Activated effector memory CD4-positive, alpha-beta T cell treated with Interleukin-2 at 50 U/mL for 16 hours (primary cell): ENCODE results near the gene DRC7.
A peak's percentile ranks its signal among the peaks of the same experiment; 100 is the strongest.
"Not testable (repeated sequence)": the region's sequence is repeated elsewhere in the genome, so short reads cannot be mapped to it uniquely, and the experiment has no call there.

Experiments used
- DNase-seq: peaks from one replicate; pipeline ENCODE4 v3.0.0-alpha.2; 2020

The DRC7 gene

GRCh38 chr16:57697896-57698537, 3.4 kb downstream of the DRC7 start:
- no peak for DNase-seq

DNA sequence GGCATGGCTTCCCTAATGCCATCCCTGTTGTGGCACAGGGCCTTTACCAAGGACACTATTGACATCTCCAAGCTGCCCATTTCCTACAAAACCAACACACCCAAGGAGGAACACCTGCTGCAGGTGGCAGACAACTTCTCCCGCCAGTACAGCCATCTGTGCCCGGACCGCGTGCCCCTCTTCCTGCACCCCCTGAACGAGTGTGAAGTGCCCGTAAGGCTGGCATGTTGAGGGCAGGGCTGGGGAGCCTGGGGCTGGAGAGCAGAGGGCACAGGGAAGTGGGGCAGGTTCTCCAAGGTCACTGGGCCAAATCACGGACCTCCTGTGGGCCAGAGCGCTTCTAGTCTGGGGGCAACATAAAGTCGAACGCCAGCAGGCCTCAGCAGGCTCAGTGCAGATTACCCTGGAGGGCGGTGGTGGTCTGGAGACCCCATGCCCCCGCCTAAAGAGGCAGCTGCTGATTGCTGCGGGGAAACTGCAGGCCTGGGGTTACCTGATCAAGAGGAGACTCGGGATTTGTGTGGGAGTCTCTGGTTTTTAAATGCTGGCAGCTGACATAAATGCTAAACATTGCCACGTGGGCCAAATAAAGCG, 4.3 kb downstream of the DRC7 start:
- no peak for DNase-seq

GRCh38 chr16:57699481-57699880, 4.9 kb downstream of the DRC7 start:
- no peak for DNase-seq

GRCh38 chr16:57699899-57700298, 5.3 kb downstream of the DRC7 start:
- no peak for DNase-seq

DNA sequence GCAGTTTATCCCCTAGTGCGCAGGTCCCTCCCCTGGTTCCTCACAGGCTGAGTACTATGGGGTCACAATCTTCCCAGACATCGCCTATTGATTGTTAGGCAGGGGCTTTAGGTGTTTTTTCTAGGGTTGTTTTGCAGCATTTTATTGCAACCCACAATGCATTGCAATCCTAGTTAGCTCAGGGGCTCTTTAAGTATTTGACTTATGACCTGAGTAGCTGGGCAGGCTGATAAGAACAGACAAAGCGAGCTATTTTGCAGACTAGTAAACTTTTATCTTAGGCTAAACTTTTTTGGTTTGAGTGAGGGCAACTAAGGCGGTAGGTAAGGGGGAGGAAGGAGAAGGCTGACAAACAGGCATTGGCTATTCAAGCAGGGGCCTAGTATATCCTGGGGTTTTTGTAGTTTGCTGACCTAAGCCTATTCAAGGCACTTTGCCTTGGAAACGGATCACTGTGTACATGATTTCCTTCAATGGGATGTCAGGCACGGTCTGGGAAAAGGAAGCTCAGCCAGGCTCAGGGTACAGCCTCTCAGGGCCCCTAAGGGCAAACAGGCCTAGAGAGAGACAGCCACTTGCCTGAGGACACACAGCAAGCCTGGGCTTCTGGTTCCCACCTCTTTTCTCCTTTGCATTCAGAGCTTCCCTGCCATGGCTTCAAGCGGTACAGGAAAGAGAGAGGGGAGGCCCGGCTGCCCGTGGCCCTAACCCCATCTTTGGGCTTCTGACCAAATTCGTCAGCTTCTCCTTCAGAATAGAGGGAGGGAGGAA, 6.4 kb downstream of the DRC7 start:
- DNase-seq, result no peak

DNA sequence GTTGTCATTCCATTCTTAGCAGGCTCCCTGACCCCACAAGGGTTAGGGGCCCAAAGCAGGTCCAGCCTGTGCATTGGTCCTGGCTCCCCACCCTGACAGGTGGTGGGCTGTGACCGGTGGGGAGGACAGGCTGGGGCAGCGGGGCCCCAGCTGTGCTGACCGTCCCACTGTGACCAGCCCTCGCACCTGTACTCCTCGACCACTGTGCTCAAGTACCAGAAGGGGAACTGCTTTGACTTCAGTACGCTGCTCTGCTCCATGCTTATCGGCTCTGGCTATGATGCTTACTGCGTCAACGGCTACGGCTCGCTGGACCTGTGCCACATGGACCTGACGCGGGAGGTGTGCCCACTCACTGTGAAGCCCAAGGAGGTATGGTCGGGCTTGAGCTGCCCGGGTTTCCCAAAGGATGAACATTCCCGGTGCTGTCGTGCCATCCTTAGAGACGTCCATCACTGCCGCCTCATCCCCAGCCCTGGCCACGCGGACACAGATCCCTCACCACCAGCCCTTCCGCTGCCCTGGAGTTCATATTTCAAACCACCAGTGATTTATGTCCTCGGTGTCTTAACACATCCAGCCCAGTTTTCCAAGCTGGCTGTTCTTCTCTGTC, 7.3 kb downstream of the DRC7 start:
- no peak for DNase-seq

DNA sequence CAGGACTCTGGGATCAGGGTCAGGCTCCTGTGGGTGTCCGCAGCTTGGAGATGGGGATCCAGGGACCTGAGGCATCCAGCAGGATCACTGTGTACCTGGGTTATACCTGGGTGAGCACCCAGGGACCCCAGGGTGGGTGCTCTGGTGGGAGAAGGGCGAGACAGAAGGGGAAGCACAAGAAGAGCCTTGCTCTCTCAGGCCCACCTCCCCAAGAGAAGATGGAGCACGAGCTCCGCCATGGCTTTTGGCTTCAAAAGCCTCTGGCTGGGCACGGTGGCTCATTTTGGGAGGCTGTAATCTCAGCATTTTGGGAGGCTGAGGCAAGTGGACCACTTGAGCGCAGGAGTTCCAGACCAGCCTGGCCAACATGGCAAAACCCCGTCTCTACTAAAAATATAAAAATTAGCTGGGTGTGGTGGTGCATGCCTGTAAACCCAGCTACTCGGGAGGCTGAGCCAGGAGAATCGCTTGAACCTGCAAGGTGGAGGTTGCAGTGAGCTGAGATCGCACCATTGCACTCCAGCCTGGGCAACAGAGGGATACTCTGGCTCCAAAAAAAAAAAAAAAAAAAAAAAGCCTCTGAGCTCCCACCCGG, 8.9 kb downstream of the DRC7 start:
- DNase-seq, result no peak

DNA sequence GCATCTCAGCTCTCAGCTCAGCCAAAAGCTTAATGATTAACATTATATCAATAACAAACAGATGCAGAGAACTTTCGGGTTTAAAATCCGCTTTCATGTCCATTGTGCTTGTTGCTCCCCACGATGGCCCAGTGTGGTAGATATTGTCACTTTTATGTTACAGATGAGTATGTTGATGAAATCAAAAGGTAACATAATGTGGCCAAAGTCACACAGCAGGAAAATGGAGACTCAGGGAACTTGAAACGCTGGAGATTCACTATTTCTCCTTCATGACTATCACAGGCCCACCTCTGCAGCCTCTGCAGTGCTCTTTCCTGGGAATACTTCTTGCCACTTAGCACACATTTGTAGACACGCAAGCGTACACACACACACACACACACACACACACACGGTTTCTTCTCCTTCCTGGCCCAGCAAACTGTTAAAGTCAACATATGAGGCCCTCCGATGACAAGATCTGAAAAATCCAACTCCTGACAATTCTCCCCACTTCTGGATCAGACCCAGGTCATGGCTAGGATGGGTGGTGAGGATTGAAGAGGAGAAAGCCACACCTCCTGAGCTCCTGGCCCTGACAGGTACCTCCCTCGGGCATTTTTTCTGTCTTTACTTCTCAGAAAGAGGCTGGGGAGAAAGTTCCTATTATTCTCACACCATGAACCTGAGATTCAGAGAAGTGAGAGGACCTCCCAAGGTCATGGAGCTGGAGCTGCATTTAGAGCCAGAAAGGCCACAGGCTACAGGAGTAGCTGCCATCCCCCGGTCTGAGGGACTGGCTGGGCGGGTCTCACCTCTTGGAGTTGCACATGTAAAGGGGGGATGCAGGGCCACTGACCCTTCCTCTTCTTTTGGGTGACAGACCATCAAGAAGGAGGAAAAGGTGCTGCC, 9.7 kb downstream of the DRC7 start:
- DNase-seq, result no peak

GRCh38 chr16:57704905-57705852, 10.6 kb downstream of the DRC7 start:
- no peak for DNase-seq

GRCh38 chr16:57706717-57707116, 12.1 kb downstream of the DRC7 start:
- DNase-seq, result no peak

- DNase-seq, result no peak
Measured at GRCh38 chr16:57707331-57707730, 12.7 kb downstream of the DRC7 start.

DNA sequence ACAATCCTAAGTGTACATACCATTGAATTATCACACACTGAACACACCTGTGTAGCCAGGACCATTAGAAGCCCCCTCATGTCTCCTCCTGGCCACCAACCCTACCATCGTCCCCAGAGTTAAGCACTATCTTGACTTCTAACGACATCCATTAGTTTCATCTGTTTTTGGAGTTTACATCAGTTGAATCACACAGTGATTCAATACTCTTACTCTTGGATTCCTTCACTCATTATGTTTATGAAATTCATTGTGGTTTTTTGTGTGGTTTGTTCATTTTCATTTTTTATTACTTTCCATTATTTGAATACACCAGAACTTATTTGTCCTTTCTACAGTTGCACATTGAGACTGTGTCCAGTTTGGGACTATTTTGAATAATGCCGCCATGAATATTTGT, 13.6 kb downstream of the DRC7 start:
- no peak for DNase-seq

DNA sequence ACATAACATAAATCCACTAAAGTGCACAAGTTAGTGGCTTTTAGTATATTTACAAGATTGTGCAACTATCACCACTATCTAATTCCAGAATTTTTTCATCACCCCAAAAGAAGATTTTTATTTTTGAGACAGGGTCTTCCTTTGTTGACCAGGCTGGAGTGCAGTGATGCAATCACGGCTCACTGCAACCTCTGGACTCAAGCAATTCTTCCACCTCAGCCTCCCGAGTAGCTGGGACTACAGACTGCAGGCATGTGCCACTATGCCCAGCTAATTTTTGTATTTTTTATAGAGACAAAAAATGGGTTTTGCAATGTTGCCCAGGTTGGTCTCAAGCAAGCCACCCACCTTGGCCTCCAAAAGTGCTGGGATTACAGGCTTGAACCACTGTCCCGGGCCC, 15.1 kb downstream of the DRC7 start:
- DNase-seq, result no peak

DNA sequence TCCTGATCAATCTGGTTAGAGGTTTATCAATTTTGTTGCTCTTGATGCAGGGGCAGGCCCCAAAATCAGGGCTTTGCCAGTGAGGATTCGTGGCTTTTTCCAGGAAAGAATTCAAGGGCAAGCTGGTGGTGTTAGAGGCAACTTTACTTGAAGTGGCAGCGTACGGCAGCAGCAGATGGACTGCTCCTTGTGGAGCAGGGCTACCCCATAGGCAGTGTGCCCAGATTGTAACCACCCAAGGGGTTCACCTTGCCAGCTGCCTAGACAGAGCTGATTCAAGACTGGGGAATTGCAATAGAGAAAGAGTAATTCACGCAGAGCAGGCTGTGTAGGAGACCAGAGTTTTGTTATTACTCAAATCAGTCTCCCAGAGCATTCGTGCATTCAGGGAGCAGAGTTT, 16.7 kb downstream of the DRC7 start:
- no peak for DNase-seq

GRCh38 chr16:57711993-57712392, 17.4 kb downstream of the DRC7 start:
- DNase-seq, result no peak

DNA sequence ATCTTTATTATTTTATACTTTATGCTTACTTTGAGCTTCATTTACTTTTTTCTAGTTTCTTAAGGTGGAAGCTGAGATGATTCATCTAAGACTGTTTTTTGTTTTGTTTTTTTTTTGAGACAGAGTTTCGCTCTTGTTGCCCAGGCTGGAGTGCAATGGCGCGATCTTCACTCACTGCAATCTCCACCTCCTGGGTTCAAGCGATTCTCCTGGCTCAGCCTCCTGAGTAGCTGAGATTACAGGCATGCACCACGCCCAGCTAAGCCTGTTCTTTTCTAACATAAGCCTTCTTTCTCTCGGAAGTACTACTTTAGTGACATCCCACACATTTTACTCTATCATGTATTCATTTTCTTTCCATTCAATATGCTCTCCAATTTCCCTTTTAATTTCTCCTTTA, 18.0 kb downstream of the DRC7 start:
- DNase-seq, result not testable (repeated sequence)

- DNase-seq, result no peak
Measured at GRCh38 chr16:57713596-57713995, 19.0 kb downstream of the DRC7 start.

DNA sequence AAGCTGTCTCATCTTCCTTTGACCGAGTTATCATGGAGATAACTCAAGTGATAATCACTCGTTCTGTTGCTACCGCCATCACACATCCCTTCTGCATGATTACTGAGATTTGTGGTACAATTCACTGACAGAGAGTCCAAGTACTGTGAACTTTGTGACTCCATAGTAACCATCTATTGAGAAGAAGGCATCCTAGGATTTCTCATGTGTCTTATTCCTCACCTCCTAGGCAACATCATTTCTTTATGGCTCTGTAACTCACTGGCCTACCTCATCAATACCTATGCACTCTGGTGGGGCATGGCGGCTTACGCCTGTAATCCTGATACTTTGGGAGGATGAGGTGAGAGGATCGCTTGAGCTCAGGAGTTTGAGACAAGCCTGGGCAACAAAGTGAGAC, 19.4 kb downstream of the DRC7 start:
- no peak for DNase-seq

DNA sequence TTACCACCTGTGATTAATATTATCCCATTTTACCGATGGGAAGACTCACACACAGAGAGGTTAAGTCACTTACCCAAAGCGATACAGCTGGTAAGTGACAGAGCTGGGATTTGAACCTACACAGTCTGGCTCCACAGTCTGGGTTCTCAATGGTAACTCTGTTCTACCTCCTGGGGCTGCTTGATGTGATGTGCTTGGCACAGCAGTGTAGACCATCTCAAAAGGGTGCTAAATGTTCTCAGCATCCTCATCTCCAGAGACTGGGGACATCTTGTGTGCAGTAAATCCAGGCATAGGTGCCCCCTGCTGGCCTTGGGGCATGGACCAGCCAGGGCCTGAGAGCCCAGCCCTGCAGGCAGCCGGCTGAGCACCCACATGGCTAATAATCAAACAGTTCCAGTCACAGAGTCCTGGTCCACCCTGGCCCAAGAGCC, 25.6 kb downstream of the DRC7 start:
- DNase-seq, result peak; percentile 14

GRCh38 chr16:57721356-57722209, 27.0 kb downstream of the DRC7 start:
- DNase-seq, result no peak
